ENCODE data around the gene KLHL40. TPM values are rescaled to one million over a fixed set of nuclear protein-coding genes. Genes with fewer than 3 reads are reported as not detected.

KLHL40 gene
- total and polyA plus RNA-seq, 10 of the 15 experiments (the other 5 are each of a cell fraction or from before 2014, with no cell fraction given): not detected

DNA sequence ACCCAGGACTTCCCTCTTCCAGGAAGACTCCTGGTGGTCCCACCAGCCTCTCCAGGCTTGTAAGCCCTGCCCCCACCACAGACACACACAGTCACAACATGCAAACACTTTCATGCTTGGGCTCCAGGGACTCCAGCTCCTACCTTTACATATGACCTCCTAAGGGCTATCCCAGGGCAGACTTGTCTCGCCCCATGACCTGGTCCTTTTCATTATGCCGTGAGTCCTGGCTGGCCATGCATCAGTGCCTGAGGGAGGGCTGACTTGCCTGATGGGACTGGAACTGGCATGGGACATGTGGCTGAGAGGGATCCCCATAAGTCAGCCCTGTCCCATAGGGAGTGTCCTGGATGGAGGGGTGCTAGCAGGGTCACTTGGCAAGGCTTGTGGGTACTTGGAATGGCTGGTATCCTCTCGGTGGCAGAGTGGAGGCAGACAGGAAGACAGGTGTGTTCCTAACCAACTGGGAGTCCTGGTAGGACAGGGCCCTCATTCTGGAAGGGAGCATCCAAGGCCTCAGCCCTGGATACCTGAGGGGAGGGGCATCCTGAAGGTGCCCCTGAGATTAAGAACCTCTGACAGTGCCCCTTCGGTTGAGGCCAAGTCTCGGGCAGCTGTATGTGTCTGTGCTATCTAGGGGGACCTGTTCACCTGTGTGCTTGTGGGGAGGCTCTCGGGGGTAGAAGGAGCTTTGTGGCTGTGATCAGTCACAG is 17.8 kb downstream of the KLHL40 start (continued):
- TF ChIP-seq, protein P1, sequence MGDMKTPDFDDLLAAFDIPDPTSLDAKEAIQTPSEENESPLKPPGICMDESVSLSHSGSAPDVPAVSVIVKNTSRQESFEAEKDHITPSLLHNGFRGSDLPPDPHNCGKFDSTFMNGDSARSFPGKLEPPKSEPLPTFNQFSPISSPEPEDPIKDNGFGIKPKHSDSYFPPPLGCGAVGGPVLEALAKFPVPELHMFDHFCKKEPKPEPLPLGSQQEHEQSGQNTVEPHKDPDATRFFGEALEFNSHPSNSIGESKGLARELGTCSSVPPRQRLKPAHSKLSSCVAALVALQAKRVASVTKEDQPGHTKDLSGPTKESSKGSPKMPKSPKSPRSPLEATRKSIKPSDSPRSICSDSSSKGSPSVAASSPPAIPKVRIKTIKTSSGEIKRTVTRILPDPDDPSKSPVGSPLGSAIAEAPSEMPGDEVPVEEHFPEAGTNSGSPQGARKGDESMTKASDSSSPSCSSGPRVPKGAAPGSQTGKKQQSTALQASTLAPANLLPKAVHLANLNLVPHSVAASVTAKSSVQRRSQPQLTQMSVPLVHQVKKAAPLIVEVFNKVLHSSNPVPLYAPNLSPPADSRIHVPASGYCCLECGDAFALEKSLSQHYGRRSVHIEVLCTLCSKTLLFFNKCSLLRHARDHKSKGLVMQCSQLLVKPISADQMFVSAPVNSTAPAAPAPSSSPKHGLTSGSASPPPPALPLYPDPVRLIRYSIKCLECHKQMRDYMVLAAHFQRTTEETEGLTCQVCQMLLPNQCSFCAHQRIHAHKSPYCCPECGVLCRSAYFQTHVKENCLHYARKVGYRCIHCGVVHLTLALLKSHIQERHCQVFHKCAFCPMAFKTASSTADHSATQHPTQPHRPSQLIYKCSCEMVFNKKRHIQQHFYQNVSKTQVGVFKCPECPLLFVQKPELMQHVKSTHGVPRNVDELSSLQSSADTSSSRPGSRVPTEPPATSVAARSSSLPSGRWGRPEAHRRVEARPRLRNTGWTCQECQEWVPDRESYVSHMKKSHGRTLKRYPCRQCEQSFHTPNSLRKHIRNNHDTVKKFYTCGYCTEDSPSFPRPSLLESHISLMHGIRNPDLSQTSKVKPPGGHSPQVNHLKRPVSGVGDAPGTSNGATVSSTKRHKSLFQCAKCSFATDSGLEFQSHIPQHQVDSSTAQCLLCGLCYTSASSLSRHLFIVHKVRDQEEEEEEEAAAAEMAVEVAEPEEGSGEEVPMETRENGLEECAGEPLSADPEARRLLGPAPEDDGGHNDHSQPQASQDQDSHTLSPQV (IDR thresholded peaks at IDR 0.05): no peak
- TF ChIP-seq NFIC (IDR thresholded peaks at IDR 0.05; ENCODE audit: low read depth, low read length) (no peak), NBN (IDR thresholded peaks at IDR 0.05) (no peak), CBX5 (IDR thresholded peaks at IDR 0.05; ENCODE audit: low read depth) (no peak), TARDBP (IDR thresholded peaks at IDR 0.05; ENCODE audit: borderline replicate concordance) (no peak), ESRRA (IDR thresholded peaks at IDR 0.05; ENCODE audit: low read length) (no peak), PAX5 (IDR thresholded peaks at IDR 0.05; ENCODE audit: borderline replicate concordance, low read depth, low read length) (no peak), MEF2B (IDR thresholded peaks at IDR 0.05; ENCODE audit: partially characterized antibody, poor library complexity, severe bottlenecking) (no peak), BMI1 (IDR thresholded peaks at IDR 0.05; ENCODE audit: borderline replicate concordance) (no peak)
- TF ChIP-seq, protein P2, sequence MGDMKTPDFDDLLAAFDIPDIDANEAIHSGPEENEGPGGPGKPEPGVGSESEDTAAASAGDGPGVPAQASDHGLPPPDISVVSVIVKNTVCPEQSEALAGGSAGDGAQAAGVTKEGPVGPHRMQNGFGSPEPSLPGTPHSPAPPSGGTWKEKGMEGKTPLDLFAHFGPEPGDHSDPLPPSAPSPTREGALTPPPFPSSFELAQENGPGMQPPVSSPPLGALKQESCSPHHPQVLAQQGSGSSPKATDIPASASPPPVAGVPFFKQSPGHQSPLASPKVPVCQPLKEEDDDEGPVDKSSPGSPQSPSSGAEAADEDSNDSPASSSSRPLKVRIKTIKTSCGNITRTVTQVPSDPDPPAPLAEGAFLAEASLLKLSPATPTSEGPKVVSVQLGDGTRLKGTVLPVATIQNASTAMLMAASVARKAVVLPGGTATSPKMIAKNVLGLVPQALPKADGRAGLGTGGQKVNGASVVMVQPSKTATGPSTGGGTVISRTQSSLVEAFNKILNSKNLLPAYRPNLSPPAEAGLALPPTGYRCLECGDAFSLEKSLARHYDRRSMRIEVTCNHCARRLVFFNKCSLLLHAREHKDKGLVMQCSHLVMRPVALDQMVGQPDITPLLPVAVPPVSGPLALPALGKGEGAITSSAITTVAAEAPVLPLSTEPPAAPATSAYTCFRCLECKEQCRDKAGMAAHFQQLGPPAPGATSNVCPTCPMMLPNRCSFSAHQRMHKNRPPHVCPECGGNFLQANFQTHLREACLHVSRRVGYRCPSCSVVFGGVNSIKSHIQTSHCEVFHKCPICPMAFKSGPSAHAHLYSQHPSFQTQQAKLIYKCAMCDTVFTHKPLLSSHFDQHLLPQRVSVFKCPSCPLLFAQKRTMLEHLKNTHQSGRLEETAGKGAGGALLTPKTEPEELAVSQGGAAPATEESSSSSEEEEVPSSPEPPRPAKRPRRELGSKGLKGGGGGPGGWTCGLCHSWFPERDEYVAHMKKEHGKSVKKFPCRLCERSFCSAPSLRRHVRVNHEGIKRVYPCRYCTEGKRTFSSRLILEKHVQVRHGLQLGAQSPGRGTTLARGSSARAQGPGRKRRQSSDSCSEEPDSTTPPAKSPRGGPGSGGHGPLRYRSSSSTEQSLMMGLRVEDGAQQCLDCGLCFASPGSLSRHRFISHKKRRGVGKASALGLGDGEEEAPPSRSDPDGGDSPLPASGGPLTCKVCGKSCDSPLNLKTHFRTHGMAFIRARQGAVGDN (IDR thresholded peaks at IDR 0.05): no peak
- TF ChIP-seq, protein P3, sequence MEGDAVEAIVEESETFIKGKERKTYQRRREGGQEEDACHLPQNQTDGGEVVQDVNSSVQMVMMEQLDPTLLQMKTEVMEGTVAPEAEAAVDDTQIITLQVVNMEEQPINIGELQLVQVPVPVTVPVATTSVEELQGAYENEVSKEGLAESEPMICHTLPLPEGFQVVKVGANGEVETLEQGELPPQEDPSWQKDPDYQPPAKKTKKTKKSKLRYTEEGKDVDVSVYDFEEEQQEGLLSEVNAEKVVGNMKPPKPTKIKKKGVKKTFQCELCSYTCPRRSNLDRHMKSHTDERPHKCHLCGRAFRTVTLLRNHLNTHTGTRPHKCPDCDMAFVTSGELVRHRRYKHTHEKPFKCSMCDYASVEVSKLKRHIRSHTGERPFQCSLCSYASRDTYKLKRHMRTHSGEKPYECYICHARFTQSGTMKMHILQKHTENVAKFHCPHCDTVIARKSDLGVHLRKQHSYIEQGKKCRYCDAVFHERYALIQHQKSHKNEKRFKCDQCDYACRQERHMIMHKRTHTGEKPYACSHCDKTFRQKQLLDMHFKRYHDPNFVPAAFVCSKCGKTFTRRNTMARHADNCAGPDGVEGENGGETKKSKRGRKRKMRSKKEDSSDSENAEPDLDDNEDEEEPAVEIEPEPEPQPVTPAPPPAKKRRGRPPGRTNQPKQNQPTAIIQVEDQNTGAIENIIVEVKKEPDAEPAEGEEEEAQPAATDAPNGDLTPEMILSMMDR (IDR thresholded peaks at IDR 0.05 in 2 of 3, conservative IDR thresholded peaks at IDR 0.05 in 1 of 3; ENCODE audit: control insufficient read depth in 2 of 3, extremely low read depth in 1 of 3, insufficient read depth in 1 of 3, low read depth in 3 of 3, low read length in 3 of 3): no peak
- TF ChIP-seq, protein P4, sequence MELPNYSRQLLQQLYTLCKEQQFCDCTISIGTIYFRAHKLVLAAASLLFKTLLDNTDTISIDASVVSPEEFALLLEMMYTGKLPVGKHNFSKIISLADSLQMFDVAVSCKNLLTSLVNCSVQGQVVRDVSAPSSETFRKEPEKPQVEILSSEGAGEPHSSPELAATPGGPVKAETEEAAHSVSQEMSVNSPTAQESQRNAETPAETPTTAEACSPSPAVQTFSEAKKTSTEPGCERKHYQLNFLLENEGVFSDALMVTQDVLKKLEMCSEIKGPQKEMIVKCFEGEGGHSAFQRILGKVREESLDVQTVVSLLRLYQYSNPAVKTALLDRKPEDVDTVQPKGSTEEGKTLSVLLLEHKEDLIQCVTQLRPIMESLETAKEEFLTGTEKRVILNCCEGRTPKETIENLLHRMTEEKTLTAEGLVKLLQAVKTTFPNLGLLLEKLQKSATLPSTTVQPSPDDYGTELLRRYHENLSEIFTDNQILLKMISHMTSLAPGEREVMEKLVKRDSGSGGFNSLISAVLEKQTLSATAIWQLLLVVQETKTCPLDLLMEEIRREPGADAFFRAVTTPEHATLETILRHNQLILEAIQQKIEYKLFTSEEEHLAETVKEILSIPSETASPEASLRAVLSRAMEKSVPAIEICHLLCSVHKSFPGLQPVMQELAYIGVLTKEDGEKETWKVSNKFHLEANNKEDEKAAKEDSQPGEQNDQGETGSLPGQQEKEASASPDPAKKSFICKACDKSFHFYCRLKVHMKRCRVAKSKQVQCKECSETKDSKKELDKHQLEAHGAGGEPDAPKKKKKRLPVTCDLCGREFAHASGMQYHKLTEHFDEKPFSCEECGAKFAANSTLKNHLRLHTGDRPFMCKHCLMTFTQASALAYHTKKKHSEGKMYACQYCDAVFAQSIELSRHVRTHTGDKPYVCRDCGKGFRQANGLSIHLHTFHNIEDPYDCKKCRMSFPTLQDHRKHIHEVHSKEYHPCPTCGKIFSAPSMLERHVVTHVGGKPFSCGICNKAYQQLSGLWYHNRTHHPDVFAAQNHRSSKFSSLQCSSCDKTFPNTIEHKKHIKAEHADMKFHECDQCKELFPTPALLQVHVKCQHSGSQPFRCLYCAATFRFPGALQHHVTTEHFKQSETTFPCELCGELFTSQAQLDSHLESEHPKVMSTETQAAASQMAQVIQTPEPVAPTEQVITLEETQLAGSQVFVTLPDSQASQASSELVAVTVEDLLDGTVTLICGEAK (IDR thresholded peaks at IDR 0.05; ENCODE audit: borderline replicate concordance): no peak
